Breast epithelium (tissue), 4 donors: ENCODE data around the gene ANKRD35. TPM values are rescaled to one million over a fixed set of nuclear protein-coding genes. Genes with fewer than 3 reads are reported as not detected.

Source experiments
- DNase-seq, 2 donors: peaks; one replicate each; pipeline ENCODE4 v3.0.0-alpha.2; 2019; ENCODE audit warnings: low spot score in 2 of 2
- H3K27ac ChIP-seq, 2 donors: fragments of 200-600 bp; sonication (generic) in 1 of 2; one replicate each; pipeline ENCODE4 v1.5.1; 2016 to 2019; ENCODE audit warnings: mild to moderate bottlenecking in 1 of 2
- H3K27me3 ChIP-seq, 2 donors: fragments of 200-600 bp; sonication (generic) in 1 of 2; one replicate each; pipeline versions ENCODE4 v1.5.1 to v1.6.0; 2017 to 2019; ENCODE audit warnings: control low read depth in 1 of 2, mild to moderate bottlenecking in 1 of 2
- H3K36me3 ChIP-seq: fragments of 200-600 bp; one replicate; pipeline ENCODE4 v1.5.1; 2019
- H3K4me1 ChIP-seq, 2 donors: fragments of 200-600 bp; sonication (generic); one replicate each; pipeline ENCODE4 v1.5.1; 2016 to 2019; ENCODE audit warnings: control low read depth in 1 of 2
- H3K4me3 ChIP-seq, 3 donors: fragments of 200-600 bp; sonication (generic); 1 replicate in 2 of 3; 2 replicates in 1 of 3; pipeline ENCODE4 v1.5.1; 2016 to 2019; ENCODE audit warnings: mild to moderate bottlenecking in 3 of 3, moderate library complexity in 2 of 3
- H3K9me3 ChIP-seq, 2 donors: fragments of 200-600 bp; sonication (generic) in 1 of 2; one replicate each; pipeline ENCODE4 v1.5.1; 2016 to 2019; ENCODE audit warnings: control low read depth in 1 of 2
- CTCF ChIP-seq, 3 donors: fragments of 450-650 bp; IDR thresholded peaks; one replicate each; pipeline ENCODE4 v1.5.1; 2016 to 2017; ENCODE audit warnings: antibody characterized with exemption in 3 of 3, mild to moderate bottlenecking in 3 of 3, moderate library complexity in 3 of 3
- POLR2A ChIP-seq: fragments of 450-650 bp; IDR thresholded peaks from one replicate; pipeline ENCODE4 v1.6.1; 2016; ENCODE audit warnings: antibody characterized with exemption, mild to moderate bottlenecking, moderate library complexity
- POLR2AphosphoS5 ChIP-seq, 3 donors: sonication (generic); formaldehyde crosslinking; IDR thresholded peaks; one replicate each; pipeline ENCODE4 v1.6.1; 2017; ENCODE audit warnings: antibody characterized with exemption in 3 of 3
- intact Hi-C: fragments of 100-400 bp; cut with DNase I; formaldehyde crosslinking; loops from one replicate; pipeline ENCODE4 v1.15.1; 2023; ENCODE audit warnings: low total_unique reads
- total RNA-seq, 3 donors: library from RNA; depleted of rRNA; stranded (reverse); fragments of >200 nt; gene quantifications; one replicate each; pipeline ENCODE4 v1.1.0, GENCODE V29; 2016

Gene ANKRD35
- total RNA-seq, 3 donors from 2014 or later: 6.4 to 10.2 (median 7.0) TPM

DNA sequence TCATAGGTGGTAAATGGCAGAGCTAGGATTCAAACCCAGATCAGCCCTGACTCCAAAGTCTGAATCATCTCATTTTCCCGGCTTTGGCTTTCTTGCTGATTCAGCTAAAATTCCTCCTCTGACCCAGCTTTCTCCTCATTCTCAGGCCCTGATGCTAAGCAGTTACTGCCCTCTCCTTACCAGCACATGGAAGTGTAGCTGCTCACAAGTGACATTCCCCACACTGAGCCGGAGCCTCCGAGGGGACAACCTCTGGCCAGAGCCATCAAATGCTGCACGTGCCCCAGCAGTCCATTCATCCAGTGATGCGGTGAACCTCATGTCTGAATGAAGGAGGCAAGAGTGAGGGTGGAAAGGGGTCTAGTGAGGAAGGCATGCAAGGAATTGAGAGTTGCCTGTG lies 13.1 kb upstream of the ANKRD35 start:
- no peak overlapping the region for H3K27ac ChIP-seq
- no peak for DNase-seq
- H3K4me1 ChIP-seq: peaks cover 0 to under 1% of the 10 kb centered on the region in 2 donors
- intact Hi-C loops: no loop called here
- H3K27me3 ChIP-seq: no peaks in the 10 kb centered on the region
- H3K36me3 ChIP-seq: no peaks in the 10 kb centered on the region
- no peak overlapping the region for H3K4me3 ChIP-seq
- TF ChIP-seq CTCF (IDR thresholded peaks at IDR 0.05) (no peak), POLR2AphosphoS5 (IDR thresholded peaks at IDR 0.05) (no peak), POLR2A (no peak)
- H3K9me3 ChIP-seq: no peaks in the 10 kb centered on the region

DNA sequence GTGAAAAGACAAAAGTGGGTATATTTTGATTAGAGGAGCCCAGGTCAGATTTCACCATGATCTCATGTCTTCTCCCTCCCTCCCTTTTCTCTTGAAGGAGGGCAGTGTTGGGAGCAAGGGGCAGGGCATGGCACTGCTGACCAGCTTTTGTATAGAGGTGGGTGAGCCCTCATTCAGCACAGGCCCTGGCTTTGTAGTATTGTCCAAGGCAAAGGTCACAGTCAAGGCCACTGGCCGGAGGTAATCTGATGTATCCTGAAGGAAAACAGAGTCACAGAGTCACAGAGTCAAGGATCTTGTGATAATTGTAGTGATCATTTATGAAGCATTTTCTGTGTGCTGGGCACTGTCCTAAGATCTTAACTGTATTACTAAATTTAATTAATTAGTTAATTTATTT lies 12.3 kb upstream of the ANKRD35 start:
- H3K36me3 ChIP-seq: no peaks in the 10 kb centered on the region
- H3K4me1 ChIP-seq: peaks cover 1 to 8% of the 10 kb centered on the region in 2 donors
- TF ChIP-seq CTCF (IDR thresholded peaks at IDR 0.05) (no peak), POLR2AphosphoS5 (IDR thresholded peaks at IDR 0.05) (no peak)
- no peaks in the 10 kb centered on the region for H3K27me3 ChIP-seq
- intact Hi-C loops: no loop called here
- no peaks in the 10 kb centered on the region for H3K9me3 ChIP-seq
- no peak for DNase-seq
- H3K27ac ChIP-seq: no peak overlapping the region
- no peak overlapping the region for H3K4me3 ChIP-seq

GRCh38 chr1:145895471-145895870 lies 9.8 kb upstream of the ANKRD35 start:
- H3K27ac ChIP-seq: peak overlapping the region in 1 of 2 donors; percentile 23
- no peak overlapping the region for H3K4me3 ChIP-seq
- no peaks in the 10 kb centered on the region for H3K36me3 ChIP-seq
- H3K4me1 ChIP-seq: peaks cover 7 to 24% of the 10 kb centered on the region in 2 donors
- no peaks in the 10 kb centered on the region for H3K9me3 ChIP-seq
- no peak for DNase-seq
- no peak for TF ChIP-seq CTCF (IDR thresholded peaks at IDR 0.05)
- no peak for TF ChIP-seq POLR2AphosphoS5 (IDR thresholded peaks at IDR 0.05)
- TF ChIP-seq POLR2A: no peak
- no peaks in the 10 kb centered on the region for H3K27me3 ChIP-seq
- intact Hi-C loops: no loop called here

DNA sequence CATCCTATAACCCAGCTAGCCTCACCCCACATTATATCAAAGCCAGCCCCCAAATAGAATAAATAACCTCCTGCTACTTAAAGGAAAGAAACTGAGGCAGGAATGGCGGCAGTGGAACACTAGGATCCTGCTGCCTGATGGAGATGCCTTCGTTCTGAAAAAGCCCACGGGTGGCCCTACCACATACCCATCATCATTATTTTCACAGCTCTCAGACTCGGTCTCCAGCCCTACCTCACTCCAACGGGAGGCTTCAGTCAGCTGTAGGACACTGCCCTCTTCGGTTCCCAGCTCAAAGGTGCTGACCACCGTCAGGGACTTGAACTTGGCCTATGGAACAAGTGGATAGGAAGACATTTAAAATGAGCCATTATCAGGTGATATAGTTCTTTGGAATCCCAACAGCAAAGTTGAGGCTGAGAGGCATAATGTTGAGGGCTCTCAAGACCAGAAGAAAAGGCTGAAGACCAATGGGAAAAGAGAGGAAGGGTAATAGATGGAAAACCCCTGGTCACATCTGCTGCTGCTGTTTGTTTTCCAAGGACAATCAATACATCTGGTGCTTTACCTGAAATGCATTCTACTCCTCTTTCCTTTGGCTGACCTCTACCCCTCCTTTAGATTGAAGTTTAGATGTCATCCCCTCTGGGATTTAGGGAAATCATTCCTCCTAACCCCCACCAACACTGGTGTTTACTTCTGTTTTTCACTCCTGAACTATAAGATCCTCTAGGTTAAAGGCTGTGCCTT lies 7.8 kb upstream of the ANKRD35 start:
- Histone ChIP-seq H3K4me3 (no peak overlapping the region), H3K9me3 (no peaks in the 10 kb centered on the region), H3K4me1 (peaks cover 7 to 35% of the 10 kb centered on the region in 2 donors), H3K36me3 (no peaks in the 10 kb centered on the region), H3K27me3 (no peaks in the 10 kb centered on the region), H3K27ac (peak overlapping the region; percentile 96 to 98)
- TF ChIP-seq POLR2A (no peak), POLR2AphosphoS5 (IDR thresholded peaks at IDR 0.05) (no peak), CTCF (IDR thresholded peaks at IDR 0.05) (no peak)
- no peak for DNase-seq
- intact Hi-C loops: no loop called here

DNA sequence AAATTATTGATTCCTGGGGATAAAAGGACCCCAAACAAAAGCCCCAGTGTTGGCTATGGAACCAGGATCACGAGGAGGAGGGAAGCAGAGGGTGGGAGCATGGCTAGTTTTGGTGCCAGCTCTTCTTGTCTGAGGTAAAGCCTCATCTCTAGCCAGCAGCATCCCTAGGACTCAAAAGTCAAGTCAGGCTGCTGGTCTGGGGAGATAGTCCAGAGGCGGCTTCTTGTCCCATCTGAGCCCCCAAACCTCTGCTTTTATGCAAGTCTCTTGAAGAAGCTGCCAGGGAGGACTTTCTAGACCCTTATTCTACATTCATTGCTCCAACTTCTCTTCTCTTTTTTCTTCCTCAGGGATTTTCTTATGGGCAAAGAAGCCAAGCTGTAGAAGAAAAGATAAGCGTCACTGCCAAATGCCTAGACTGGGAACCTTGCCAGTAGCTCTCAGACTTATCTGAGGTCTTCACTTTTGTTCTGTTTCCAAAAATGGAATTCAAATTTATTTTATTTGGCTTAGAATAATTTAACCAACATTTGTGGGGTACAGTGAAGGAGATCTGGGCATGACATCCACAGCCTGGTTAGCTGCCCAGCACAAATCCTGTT lies 6.9 kb upstream of the ANKRD35 start:
- H3K27me3 ChIP-seq: no peaks in the 10 kb centered on the region
- H3K27ac ChIP-seq: peak overlapping the region; percentile 96 to 98
- peaks cover 7 to 35% of the 10 kb centered on the region in 2 donors for H3K4me1 ChIP-seq
- DNase-seq: peak in 1 of 2 donors; percentile 58
- intact Hi-C loops: no loop called here
- no peaks in the 10 kb centered on the region for H3K9me3 ChIP-seq
- TF ChIP-seq POLR2AphosphoS5 (IDR thresholded peaks at IDR 0.05) (no peak), POLR2A (no peak), CTCF (IDR thresholded peaks at IDR 0.05) (no peak)
- peak overlapping the region in 2 of 3 donors; percentile 19 to 55 for H3K4me3 ChIP-seq
- H3K36me3 ChIP-seq: no peaks in the 10 kb centered on the region
